ENCODE measurements around the gene ADAMTSL1.

ADAMTSL1 gene

DNA sequence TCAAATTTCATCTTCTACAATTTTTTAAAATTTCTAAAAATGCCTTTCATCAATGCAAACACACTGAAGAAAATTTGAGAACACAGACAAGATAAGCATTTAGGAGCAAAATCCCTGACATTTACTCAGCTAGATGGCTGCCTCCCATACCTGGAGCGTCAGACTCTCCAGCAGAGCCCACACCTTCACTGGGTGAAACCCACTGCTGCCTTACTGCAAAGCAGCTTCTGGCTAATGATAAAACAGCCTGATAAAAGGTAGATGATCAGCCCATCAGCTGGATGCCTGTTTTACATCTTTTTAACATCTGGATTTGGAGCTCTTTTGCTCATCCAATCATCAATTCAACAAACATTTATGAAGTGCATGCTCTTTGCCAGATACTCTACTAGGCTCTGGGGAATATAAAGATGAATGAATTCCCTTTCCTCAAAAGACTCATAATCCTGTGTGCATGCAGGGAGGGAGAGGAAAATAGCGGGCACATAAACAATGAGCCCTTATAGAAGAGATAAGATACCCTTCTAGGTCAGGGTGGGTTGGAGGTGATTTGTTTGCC, 287.9 kb downstream of the ADAMTSL1 start:
- TF ChIP-seq, protein P1, sequence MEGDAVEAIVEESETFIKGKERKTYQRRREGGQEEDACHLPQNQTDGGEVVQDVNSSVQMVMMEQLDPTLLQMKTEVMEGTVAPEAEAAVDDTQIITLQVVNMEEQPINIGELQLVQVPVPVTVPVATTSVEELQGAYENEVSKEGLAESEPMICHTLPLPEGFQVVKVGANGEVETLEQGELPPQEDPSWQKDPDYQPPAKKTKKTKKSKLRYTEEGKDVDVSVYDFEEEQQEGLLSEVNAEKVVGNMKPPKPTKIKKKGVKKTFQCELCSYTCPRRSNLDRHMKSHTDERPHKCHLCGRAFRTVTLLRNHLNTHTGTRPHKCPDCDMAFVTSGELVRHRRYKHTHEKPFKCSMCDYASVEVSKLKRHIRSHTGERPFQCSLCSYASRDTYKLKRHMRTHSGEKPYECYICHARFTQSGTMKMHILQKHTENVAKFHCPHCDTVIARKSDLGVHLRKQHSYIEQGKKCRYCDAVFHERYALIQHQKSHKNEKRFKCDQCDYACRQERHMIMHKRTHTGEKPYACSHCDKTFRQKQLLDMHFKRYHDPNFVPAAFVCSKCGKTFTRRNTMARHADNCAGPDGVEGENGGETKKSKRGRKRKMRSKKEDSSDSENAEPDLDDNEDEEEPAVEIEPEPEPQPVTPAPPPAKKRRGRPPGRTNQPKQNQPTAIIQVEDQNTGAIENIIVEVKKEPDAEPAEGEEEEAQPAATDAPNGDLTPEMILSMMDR (IDR thresholded peaks at IDR 0.05) = no peak
- TF ChIP-seq ZFX (IDR thresholded peaks at IDR 0.05; ENCODE audit: borderline replicate concordance) = no peak
- H3K27ac ChIP-seq = no peak overlapping the region

DNA sequence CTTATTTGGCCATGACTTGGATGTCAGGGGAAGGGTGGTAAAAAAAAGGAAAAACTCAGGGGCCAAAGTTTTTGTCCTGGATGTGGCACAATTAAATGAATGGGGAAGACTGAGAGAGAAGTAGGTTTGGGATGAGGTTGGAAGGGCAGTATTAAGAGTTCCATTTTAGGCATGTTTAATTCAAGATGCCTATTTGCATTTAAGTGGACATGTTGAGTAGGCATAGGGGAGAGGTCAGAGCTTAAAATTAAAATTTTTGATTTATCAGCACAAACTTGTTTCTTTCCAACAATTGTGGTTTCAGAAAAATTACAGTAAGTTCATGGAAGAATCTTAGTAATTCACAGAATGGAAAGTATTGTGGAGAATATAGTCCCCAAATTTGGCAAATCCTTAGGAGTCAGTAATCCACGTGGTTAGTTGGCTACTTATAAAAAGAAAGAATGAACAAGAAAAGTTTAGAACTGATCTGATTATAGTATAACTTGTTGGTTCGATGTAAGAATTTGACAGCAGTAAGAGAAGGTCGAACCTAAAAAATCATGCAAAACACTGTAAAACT, 293.1 kb downstream of the ADAMTSL1 start:
- TF ChIP-seq ZFX (IDR thresholded peaks at IDR 0.05; ENCODE audit: borderline replicate concordance) = no peak
- TF ChIP-seq, protein P1 (IDR thresholded peaks at IDR 0.05) = no peak
- no peak overlapping the region for H3K27ac ChIP-seq

DNA sequence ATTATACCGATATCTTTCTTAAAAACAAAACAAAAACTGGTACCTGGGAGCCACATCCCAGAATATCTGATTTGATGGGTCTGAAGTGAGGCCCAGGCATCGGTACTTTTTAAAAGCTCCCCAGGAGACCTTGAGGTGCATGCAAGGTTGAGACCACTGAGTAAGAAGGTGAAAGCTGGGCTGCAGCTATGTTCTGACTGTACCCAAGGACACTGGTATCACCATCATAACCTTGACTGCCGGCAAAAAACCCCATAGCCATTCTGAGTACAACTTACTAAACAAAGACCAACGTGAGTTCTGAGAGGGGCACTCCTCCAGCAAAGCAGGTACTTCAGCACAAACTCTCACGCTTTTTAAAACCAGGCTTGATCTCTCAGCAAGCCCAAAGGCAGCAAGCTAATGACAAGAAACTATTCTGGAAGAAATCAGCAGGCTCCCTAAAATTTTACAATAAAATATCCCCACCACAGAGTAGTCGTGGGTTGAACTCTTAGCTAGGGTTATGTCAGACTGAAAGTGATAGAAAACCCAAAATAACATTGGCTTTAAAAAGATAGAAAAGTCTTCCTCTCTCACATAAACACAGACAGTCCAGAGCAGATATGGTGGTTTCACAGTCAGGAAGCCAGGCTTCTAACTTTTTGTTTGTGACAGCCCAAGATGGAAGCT, 295.1 kb downstream of the ADAMTSL1 start:
- TF ChIP-seq ZFX (IDR thresholded peaks at IDR 0.05; ENCODE audit: borderline replicate concordance) = no peak
- TF ChIP-seq, protein P1 (IDR thresholded peaks at IDR 0.05) = no peak
- no peak overlapping the region for H3K27ac ChIP-seq

DNA sequence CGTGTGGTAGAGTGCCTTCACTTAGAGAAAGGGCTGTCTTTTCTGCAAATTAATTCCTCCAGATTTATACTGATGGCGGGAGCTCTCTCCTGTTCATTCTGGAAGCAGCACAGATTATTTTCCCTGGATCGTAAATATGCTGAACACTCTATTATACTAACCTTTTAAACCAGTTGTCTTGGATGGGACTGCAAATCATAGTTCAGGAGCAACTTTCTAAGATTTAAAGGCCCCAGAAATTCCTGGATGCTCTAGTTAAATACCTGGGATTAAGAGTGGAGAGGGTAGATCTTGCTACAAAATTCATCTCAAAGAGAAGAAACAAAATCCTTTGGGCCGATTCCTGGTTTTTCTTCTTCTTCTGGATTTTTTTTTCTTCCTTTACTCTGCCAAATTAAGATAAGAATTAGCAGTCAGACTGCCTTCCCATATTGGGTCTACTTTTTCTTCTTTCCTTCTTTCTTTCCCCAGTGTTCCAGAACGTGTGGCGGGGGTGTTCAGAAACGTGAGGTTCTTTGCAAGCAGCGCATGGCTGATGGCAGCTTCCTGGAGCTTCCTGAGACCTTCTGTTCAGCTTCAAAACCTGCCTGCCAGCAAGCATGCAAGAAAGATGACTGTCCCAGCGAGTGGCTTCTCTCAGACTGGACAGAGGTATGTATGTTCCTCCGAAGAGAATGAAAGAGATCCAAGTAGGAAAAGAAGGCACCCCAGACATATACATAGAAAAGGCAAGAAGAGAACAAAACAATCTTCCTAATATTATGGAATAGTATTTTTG, 296.4 kb downstream of the ADAMTSL1 start:
- TF ChIP-seq ZFX (IDR thresholded peaks at IDR 0.05; ENCODE audit: borderline replicate concordance) = no peak
- TF ChIP-seq, protein P1 (IDR thresholded peaks at IDR 0.05) = no peak
- no peak overlapping the region for H3K27ac ChIP-seq

DNA sequence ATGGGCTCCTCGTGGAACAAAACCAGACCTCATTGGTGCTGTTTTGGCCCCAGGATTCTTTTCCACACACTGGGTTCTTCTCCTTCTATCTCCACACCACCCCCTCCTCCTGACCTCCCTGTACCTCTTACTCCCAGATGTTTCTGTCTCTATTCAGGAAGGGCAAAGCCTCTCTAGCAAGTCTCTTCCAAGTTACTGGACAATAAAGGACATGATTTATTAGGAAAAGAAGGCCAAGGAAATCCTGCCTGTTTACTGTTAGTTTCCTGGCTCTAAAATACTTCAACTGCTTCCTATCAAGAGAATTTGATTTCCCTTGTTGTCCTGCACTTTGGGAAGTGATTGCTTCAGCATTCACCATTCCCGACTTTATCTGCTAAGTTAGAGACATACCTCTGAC, 297.1 kb downstream of the ADAMTSL1 start:
- no peak for TF ChIP-seq ZFX (IDR thresholded peaks at IDR 0.05; ENCODE audit: borderline replicate concordance)
- TF ChIP-seq, protein P1 (IDR thresholded peaks at IDR 0.05) = no peak
- no peak overlapping the region for H3K27ac ChIP-seq

DNA sequence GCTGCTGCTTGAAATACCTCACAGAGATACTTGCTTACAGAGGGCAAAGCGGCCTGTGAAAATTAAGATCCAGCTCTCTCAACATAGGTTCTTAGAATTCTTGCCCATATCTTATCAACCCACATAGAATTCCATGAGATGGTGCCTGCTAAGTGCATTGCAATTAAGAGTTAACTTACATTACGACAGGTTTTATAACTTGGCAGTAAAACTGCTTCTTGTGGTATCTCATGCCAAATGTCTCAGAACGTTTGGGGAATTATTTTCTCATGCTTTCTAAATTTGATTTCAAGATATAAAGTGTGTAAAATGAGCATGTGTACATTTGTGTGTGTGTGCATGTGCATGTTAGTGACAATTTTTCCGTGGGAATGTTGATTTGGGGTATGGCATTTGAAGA, 297.8 kb downstream of the ADAMTSL1 start:
- TF ChIP-seq, protein P1 (IDR thresholded peaks at IDR 0.05) = no peak
- no peak for TF ChIP-seq ZFX (IDR thresholded peaks at IDR 0.05; ENCODE audit: borderline replicate concordance)
- no peak overlapping the region for H3K27ac ChIP-seq

Data from 22Rv1 (cell line).